SKM-1 (cell line): ENCODE results near the gene NEUROD2.

Source experiments
- DNase-seq: peaks from one replicate; lab custom pipeline; 2025; ENCODE audit not compliant: unreplicated experiment; lab: John Stamatoyannopoulos, UW

NEUROD2 gene

DNA sequence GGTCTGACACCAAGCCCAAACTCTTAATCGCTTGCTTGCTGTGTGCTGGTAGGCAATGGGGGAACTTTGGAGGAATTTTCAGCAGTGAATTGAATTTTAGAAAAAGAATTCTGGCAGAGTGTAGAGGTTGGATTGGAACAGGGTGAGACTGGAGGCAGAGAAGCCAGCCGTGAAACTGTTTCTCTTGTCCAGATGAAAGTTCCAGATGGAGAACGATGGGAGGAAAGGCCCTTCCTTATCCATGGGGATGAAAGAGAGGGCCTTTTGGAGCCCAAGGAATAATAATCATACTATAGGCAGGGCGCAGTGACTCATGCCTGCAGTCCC, 26.0 kb downstream of the NEUROD2 start:
- no peak for DNase-seq

- no peak for DNase-seq
Measured at GRCh38 chr17:39581071-39581758, 26.5 kb downstream of the NEUROD2 start.

DNA sequence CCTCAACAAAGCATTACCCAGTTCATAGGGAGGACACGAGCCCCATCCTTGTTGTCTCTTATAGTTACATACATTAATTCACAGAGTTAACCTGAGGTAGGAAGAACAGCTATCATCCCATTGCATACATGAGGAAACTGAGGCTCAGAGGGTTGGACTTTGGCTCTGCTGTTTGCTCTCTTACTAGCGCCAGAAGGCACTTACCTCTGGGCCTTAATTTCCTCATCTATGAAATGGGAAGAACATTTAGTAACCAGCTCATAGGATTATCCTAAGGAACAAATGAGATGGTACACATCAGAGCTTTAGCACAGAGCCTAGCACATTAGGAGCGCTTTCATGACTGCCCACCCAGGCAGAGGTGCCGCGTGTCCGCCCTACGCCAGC, 27.6 kb downstream of the NEUROD2 start:
- no peak for DNase-seq

GRCh38 chr17:39579318-39580081, 28.2 kb downstream of the NEUROD2 start:
- no peak for DNase-seq

- DNase-seq, result no peak
Measured at GRCh38 chr17:39578272-39578671, 29.4 kb downstream of the NEUROD2 start.

- no peak for DNase-seq
Measured at GRCh38 chr17:39576187-39576586, 31.5 kb downstream of the NEUROD2 start.

GRCh38 chr17:39573447-39574298, 34.0 kb downstream of the NEUROD2 start:
- no peak for DNase-seq

- DNase-seq, result no peak
Measured at GRCh38 chr17:39572121-39572520, 35.6 kb downstream of the NEUROD2 start.

DNA sequence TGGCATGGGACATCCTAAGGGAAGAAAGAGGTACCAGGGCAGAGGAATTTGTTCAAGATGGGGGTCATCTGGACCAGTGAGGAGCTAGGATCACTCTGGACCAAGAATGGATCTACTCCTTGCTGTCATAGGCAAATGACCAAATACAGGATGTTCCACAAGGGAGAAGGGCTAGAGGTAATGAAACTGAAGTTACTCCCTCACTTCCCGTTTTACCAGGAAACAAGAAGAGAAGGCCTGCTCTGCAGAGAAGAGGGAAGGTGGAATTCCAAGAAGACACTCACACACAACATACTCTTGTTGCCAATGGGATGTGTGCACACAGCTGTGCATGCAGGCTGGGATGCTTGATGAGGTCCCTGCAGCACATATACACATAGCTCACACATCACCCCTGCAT, 38.6 kb downstream of the NEUROD2 start:
- no peak for DNase-seq

DNA sequence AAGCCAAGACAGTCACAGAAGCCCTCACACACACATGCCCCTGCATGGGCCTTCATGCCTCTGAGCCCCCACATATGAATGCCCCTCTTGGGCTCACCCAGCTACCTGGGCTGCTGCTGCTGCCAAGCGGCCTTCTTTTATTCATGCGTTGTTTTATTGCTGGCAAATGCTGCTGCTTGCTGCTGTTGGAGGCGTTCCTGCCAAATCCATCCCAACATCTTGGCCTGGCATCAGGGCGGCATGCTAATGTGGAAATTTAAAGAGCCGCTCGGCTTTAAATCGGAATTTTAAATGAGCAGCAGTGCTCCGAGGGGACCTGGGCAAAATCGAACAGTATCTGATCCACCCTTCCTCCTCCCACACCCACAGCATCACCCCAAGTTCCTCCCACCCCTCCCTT, 39.0 kb downstream of the NEUROD2 start:
- DNase-seq, result no peak

- no peak for DNase-seq
Measured at GRCh38 chr17:39566094-39566850, 41.4 kb downstream of the NEUROD2 start.

DNA sequence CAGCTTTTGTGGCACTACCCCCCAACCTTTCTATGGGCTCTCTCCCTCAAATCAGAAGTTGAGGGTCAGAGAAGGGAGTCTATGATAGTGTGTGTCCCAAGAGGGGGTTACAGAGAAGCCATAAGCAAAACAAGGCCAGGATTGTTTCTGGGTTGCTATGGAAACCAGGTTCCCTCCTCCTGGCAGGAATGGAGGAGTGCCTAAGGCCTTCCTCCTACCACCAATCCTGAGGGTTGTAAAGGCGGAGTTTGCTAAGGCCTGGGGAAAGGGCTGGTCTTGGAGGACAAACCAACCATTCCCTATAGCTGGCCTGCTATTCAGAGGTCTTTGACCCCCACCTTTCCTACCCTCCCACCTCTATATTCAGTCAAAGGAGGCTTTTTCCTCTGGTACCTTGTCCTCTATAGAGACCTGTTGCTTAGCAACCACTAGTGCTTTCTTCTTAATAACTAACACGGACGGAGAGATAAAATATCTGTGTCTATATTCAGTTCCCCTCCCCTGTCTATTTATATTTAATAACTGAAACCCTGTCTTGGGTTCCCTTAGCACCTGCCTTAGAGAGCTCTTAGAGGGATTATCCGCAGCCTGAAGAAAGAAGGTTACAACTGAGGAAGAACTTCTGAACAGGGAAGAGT, 43.4 kb downstream of the NEUROD2 start:
- no peak for DNase-seq

- no peak for DNase-seq
Measured at GRCh38 chr17:39563476-39563875, 44.2 kb downstream of the NEUROD2 start.

DNA sequence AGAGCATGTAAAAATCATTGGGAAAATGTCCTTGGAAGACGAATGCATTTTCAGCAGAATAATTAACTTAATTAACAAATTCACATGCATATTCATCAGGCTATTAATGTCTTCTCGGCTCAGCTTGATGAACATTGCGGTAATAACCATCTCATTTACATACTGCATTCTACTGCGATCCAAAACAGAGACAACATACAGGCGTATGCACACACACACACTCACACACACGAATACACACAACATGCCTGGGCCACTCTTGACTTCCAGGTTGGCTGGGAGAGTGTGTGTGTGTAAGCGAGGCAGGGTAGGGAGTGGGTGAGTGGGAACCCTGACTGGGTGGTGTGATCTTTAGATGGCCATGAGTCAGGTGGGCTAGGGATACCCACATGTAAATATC, 44.7 kb downstream of the NEUROD2 start:
- no peak for DNase-seq

DNA sequence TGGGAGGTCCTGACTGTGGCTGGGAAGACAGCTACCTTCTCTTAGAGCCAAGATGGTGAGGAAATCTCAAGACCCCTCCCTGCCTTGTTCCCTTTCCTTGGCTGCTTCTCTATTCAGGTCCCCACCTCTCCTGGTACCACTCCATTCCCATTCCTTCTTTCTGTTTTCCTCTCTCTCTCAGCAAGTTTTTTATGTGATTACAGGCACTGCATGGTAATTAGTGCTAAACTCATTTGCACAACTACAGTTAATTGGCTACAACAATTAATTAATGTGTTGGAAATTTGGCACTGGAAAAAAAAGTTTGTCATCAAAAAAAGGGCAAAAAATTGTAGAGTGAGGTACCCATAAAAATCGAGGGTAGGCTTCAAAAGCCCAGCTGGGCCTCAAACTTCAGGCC, 45.3 kb downstream of the NEUROD2 start:
- DNase-seq, result no peak

- DNase-seq, result no peak
Measured at GRCh38 chr17:39556423-39556822, 51.3 kb downstream of the NEUROD2 start.

DNA sequence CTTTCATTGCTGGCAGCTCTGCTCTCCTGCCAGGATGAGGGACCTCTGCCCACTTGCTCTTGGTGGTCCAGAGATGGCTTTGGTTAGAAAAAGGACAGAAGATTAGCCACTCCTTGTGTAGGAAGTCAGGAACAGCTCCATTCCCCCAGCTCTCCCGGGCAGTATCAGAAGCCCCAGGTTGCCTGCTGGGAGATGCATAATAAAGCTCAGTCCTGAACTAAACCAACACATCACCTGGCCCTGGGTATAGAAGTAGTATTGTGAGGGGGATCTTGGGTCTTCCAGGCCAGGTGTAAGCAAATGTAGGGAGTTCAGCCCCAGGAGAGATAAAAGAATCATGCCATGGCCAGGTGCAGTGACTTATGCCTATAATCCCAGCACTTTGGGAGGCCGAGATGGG, 52.4 kb downstream of the NEUROD2 start:
- DNase-seq, result no peak
